Right atrium auricular region (tissue), 2 donors: ENCODE data around the gene CFAP45. TPM values are rescaled to one million over a fixed set of nuclear protein-coding genes. Genes with fewer than 3 reads are reported as not detected.

Experiments used
- DNase-seq: peaks from one replicate; pipeline ENCODE4 v3.0.0-alpha.2; 2019; ENCODE audit warnings: low spot score
- H3K27ac ChIP-seq, 2 donors: fragments of 200-600 bp; sonication (generic); 1 replicate in 1 of 2; 2 replicates in 1 of 2; pipeline ENCODE4 v1.5.1; 2016 to 2019
- H3K27me3 ChIP-seq, 2 donors: fragments of 200-600 bp; sonication (generic); one replicate each; pipeline versions ENCODE4 v1.5.1 to v1.6.0; 2017 to 2019
- H3K36me3 ChIP-seq: fragments of 200-600 bp; sonication (generic); one replicate; pipeline ENCODE4 v1.5.1; 2016
- H3K4me1 ChIP-seq, 2 donors: fragments of 200-600 bp; sonication (generic); one replicate each; pipeline versions ENCODE4 v1.5.1 to v1.6.0; 2017 to 2019
- H3K4me3 ChIP-seq, 2 donors: fragments of 200-600 bp; sonication (generic); 1 replicate in 1 of 2; 2 replicates in 1 of 2; pipeline ENCODE4 v1.5.1; 2017 to 2019; ENCODE audit warnings: mild to moderate bottlenecking in 1 of 2, moderate library complexity in 1 of 2
- H3K9me3 ChIP-seq, 2 donors: fragments of 200-600 bp; sonication (generic); one replicate each; pipeline ENCODE4 v1.5.1; 2019
- CTCF ChIP-seq, 2 donors: fragments of 200-600 bp; sonication (generic); IDR thresholded peaks; one replicate each; pipeline ENCODE4 v1.5.1; 2019; ENCODE audit warnings: antibody characterized with exemption in 2 of 2
- total RNA-seq, 2 donors: library from RNA; depleted of rRNA; stranded (reverse); fragments of >200 nt; gene quantifications; one replicate each; pipeline ENCODE4 v1.1.0, GENCODE V29; 2016

CFAP45 gene
- total RNA-seq, 2 donors from 2014 or later, result 0.86 to 1.3 TPM

DNA sequence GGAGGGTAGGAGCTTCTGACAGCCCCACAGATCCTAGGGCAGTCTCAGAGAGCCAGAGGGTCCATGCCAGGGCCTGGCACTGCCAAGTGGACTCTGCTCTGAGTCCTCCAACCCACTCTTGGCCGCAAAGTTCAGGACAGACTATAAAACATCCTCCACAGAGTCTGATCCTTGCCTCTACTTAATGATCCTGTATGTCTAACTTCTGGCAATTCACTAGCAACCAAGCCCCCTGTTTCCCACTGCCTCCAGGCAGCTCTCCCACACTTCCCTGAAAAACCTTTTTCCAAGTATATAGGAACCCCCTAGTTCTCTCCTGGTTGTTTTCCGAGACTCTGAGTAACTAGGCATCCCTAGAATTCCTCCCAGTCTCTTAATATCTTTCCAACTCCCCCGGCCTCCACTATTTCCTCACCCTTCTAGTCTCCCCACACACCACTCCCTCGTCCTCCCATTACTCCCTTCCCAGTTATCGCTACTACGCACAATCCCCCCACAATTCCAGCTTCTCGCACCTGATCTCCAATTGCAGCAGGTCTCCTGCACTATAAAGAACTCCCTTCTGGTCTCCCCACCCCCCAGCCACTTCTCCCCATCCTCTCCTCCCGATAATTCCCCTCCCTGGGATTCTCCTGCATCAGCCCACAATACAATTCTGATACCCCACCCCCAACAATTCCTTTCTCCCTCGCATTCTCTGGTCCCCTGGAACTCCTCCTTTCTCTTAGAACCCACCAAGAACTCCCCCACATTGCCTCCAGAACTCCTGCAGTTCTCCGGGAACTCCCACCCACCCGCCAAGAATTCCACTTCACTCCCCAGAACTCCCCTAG is 44.9 kb upstream of the CFAP45 start:
- H3K36me3 ChIP-seq, result no peaks in the 10 kb centered on the region
- TF ChIP-seq CTCF (IDR thresholded peaks at IDR 0.05), result no peak
- H3K4me3 ChIP-seq, result peak overlapping the region; percentile 25 to 56
- H3K27ac ChIP-seq, result no peak overlapping the region
- H3K27me3 ChIP-seq, result no peaks in the 10 kb centered on the region
- no peaks in the 10 kb centered on the region for H3K9me3 ChIP-seq
- DNase-seq, result no peak
- H3K4me1 ChIP-seq, result peaks cover 0 to 22% of the 10 kb centered on the region in 2 donors

DNA sequence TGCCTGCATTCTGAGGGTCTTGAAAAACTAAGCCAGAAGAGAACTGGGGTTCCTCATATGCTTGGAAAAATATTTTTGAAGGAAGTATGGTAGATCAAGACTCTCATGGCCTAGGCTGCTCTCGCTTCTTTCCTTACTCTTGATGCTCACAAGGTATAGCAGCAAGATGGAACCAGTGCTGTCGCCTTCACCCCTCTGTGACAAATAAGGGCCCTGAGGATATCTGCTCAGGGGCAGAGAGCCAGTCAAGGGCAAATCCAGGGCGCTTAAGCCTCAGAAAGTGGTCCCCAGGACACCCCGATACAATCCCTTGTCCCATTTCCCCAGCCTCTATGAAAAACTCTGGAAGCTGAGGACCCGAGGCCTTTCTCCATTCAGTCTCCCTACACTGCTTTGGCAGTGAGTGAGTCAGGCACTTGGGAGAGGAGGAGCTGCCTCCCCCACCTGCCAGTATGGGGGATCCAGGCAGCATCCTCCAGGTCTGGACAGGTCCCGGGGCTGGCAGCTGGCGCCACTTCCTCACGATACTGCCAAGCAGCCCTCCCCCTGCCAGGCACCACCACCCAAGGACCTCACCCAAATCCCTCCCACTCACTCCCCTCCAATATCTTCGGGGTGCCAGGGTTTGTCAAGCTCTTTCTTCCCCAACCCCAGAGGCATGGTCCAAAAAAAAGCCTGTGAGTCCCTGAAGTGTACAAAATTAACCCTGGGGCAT is 44.1 kb upstream of the CFAP45 start:
- Histone ChIP-seq H3K36me3 (no peaks in the 10 kb centered on the region), H3K27ac (no peak overlapping the region), H3K9me3 (no peaks in the 10 kb centered on the region), H3K4me3 (no peak overlapping the region), H3K27me3 (no peaks in the 10 kb centered on the region), H3K4me1 (peaks cover 0 to 22% of the 10 kb centered on the region in 2 donors)
- no peak for TF ChIP-seq CTCF (IDR thresholded peaks at IDR 0.05)
- no peak for DNase-seq

- Histone ChIP-seq H3K4me1 (peaks cover 0 to 26% of the 10 kb centered on the region in 2 donors), H3K4me3 (no peak overlapping the region), H3K9me3 (no peaks in the 10 kb centered on the region), H3K27me3 (no peaks in the 10 kb centered on the region), H3K36me3 (no peaks in the 10 kb centered on the region), H3K27ac (no peak overlapping the region)
- no peak for TF ChIP-seq CTCF (IDR thresholded peaks at IDR 0.05)
- no peak for DNase-seq
Measured at GRCh38 chr1:159943278-159943640, 43.3 kb upstream of the CFAP45 start.

DNA sequence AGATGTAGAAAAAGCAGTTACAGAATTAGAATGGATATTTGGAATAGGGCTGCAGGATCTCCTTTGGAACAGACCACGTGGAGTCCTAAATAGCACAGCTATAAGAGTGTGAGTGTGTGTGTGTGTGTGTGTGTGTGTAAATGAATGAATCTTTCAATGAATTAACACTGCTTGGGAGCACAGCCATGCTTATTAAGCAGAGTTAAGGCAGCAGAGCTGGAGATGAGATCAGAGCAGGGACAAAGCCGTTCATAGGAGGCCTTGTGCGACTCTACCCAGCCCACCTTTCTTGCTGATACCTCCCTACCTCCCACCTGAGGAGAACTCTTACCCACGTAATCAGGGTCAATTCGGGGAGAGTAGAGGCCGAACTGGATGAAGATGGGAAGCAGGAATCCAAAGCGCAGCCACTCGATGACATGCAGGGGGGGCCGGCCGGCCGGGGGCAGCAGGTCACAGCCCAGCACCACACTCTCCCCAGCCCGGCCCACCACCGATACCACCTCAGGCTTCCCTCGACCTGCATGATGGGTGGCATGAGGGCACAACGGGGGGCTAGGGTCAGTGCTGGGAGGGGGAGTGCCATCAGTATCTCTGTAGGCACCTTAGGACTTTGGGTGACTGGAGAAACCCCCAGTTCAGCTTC is 42.8 kb upstream of the CFAP45 start:
- DNase-seq, result no peak
- Histone ChIP-seq H3K4me1 (peaks cover 0 to 31% of the 10 kb centered on the region in 2 donors), H3K27me3 (no peaks in the 10 kb centered on the region), H3K9me3 (no peaks in the 10 kb centered on the region), H3K4me3 (no peak overlapping the region), H3K36me3 (no peaks in the 10 kb centered on the region), H3K27ac (no peak overlapping the region)
- no peak for TF ChIP-seq CTCF (IDR thresholded peaks at IDR 0.05)

- DNase-seq, result no peak
- Histone ChIP-seq H3K36me3 (no peaks in the 10 kb centered on the region), H3K9me3 (no peaks in the 10 kb centered on the region), H3K4me1 (peaks cover 0 to 40% of the 10 kb centered on the region in 2 donors), H3K27me3 (no peaks in the 10 kb centered on the region), H3K27ac (no peak overlapping the region), H3K4me3 (no peak overlapping the region)
- no peak for TF ChIP-seq CTCF (IDR thresholded peaks at IDR 0.05)
Measured at GRCh38 chr1:159941591-159942560, 41.9 kb upstream of the CFAP45 start.
